GM23248 (cell line): ENCODE data around the gene CALML6.

ENCODE experiments used
- EZH2 ChIP-seq: fragments of 200-600 bp; sonication (generic); IDR thresholded peaks from 2 replicates; pipeline ENCODE4 v1.6.1; 2018; ENCODE audit warnings: antibody characterized with exemption, mild to moderate bottlenecking; ENCODE audit not compliant: insufficient read depth, poor library complexity, severe bottlenecking
- EZH2phosphoT487 ChIP-seq: fragments of 200-600 bp; sonication (generic); IDR thresholded peaks from 2 replicates; pipeline ENCODE4 v1.6.1; 2018; ENCODE audit warnings: antibody characterized with exemption, moderate library complexity, mild to moderate bottlenecking, low read depth; ENCODE audit not compliant: insufficient read depth

- TF ChIP-seq EZH2, result no peak
- no peak for TF ChIP-seq EZH2phosphoT487
These were observed 16.7 kb upstream of the CALML6 start for GRCh38 chr1:1898246-1898933.
